Esophagus muscularis mucosa (tissue), 4 donors: ENCODE results near the gene PHIP. TPM values are rescaled to one million over a fixed set of nuclear protein-coding genes. Genes with fewer than 3 reads are reported as not detected.

ENCODE experiments used
- DNase-seq: peaks from one replicate; pipeline ENCODE4 v3.0.0-alpha.2; 2017; ENCODE audit errors: extremely low spot score
- H3K27ac ChIP-seq, 4 donors: fragments of 200-600 bp; sonication (generic); replicated peaks in 1 of 4; 1 replicate in 3 of 4; 2 replicates in 1 of 4; pipeline ENCODE4 v1.5.1; 2016 to 2019; ENCODE audit warnings: mild to moderate bottlenecking in 1 of 4
- H3K27me3 ChIP-seq, 4 donors: fragments of 200-600 bp; sonication (generic); one replicate each; pipeline versions ENCODE4 v1.5.1 to v1.6.0; 2016 to 2019
- H3K36me3 ChIP-seq, 4 donors: fragments of 200-600 bp; sonication (generic); one replicate each; pipeline ENCODE4 v1.5.1; 2016 to 2019
- H3K4me1 ChIP-seq, 4 donors: fragments of 200-600 bp; sonication (generic); one replicate each; pipeline ENCODE4 v1.5.1; 2016 to 2019
- H3K4me3 ChIP-seq, 4 donors: fragments of 200-600 bp; sonication (generic); 1 replicate in 2 of 4; 2 replicates in 2 of 4; pipeline ENCODE4 v1.5.1; 2016 to 2019; ENCODE audit warnings: mild to moderate bottlenecking in 4 of 4, moderate library complexity in 1 of 4
- H3K9me3 ChIP-seq, 4 donors: fragments of 200-600 bp; sonication (generic); 1 replicate in 3 of 4; 2 replicates in 1 of 4; pipeline ENCODE4 v1.5.1; 2016 to 2019
- CTCF ChIP-seq, 3 experiments: fragments of 200-600 bp in 2 of 3; fragments of 450-650 bp in 1 of 3; sonication (generic) in 2 of 3; IDR thresholded peaks; one replicate each; pipeline ENCODE4 v1.5.1; 2017 to 2019; ENCODE audit warnings: antibody characterized with exemption in 3 of 3, mild to moderate bottlenecking in 2 of 3, moderate library complexity in 1 of 3
- EP300 ChIP-seq: sonication (generic); formaldehyde crosslinking; IDR thresholded peaks from one replicate; pipeline ENCODE4 v1.6.1; 2017; ENCODE audit warnings: antibody characterized with exemption
- POLR2A ChIP-seq: fragments of 450-650 bp; IDR thresholded peaks from one replicate; pipeline ENCODE4 v1.6.1; 2017; ENCODE audit warnings: antibody characterized with exemption, moderate library complexity, mild to moderate bottlenecking, low read depth
- POLR2AphosphoS5 ChIP-seq, 2 donors: sonication (generic); formaldehyde crosslinking; IDR thresholded peaks; one replicate each; pipeline ENCODE4 v1.6.1; 2017; ENCODE audit warnings: antibody characterized with exemption in 2 of 2
- WGBS: methylation state at CpG from one replicate; pipeline ENCODE4 v1.1.5; 2018; 5-methylcytosine and 5-hydroxymethylcytosine counted together
- intact Hi-C: fragments of 100-400 bp; cut with DNase I; formaldehyde crosslinking; loops from one replicate; pipeline ENCODE4 v1.15.1; 2023
- total RNA-seq, 4 donors: library from RNA; depleted of rRNA; stranded (reverse); fragments of >200 nt; gene quantifications; one replicate each; pipeline versions ENCODE4 v1.1.0 to v1.2.1, GENCODE V29; 2016

The PHIP gene
- total RNA-seq, 4 donors from 2014 or later, result 20.1 to 32.4 (median 25.5) TPM

- no peaks in the 10 kb centered on the region for H3K9me3 ChIP-seq
- no peak for DNase-seq
- H3K27me3 ChIP-seq, result no peaks in the 10 kb centered on the region
- peaks cover 0 to 6% (median 0%) of the 10 kb centered on the region in 4 donors for H3K36me3 ChIP-seq
- H3K4me1 ChIP-seq, result peaks cover 0 to 13% (median 7%) of the 10 kb centered on the region in 4 donors
- intact Hi-C loops, result no loop called here
- 93% methylated on average over 2 of the region's 2 CpGs for WGBS
- H3K27ac ChIP-seq, result no peak overlapping the region
- TF ChIP-seq CTCF (IDR thresholded peaks at IDR 0.05) (no peak), POLR2AphosphoS5 (IDR thresholded peaks at IDR 0.05) (no peak), EP300 (no peak), POLR2A (no peak)
- no peak overlapping the region for H3K4me3 ChIP-seq
These were observed 48.0 kb downstream of the PHIP start for GRCh38 chr6:79030023-79030422.

GRCh38 chr6:79028641-79029314, 49.3 kb downstream of the PHIP start:
- no peak for DNase-seq
- intact Hi-C loops, result no loop called here
- H3K4me3 ChIP-seq, result no peak overlapping the region
- WGBS, result 85% methylated on average over 1 of the region's 1 CpG
- no peaks in the 10 kb centered on the region for H3K9me3 ChIP-seq
- peaks cover 0 to 13% (median 7%) of the 10 kb centered on the region in 4 donors for H3K4me1 ChIP-seq
- TF ChIP-seq POLR2AphosphoS5 (IDR thresholded peaks at IDR 0.05), result no peak
- no peak for TF ChIP-seq POLR2A
- no peak for TF ChIP-seq CTCF (IDR thresholded peaks at IDR 0.05)
- no peak for TF ChIP-seq EP300
- no peak overlapping the region for H3K27ac ChIP-seq
- H3K36me3 ChIP-seq, result peaks cover 0 to 13% (median 6%) of the 10 kb centered on the region in 4 donors
- H3K27me3 ChIP-seq, result no peaks in the 10 kb centered on the region

GRCh38 chr6:79011940-79012339, 66.1 kb downstream of the PHIP start:
- Histone ChIP-seq H3K36me3 (peaks cover 3 to 34% (median 17%) of the 10 kb centered on the region in 4 donors), H3K4me1 (peaks cover 0 to 10% (median 0%) of the 10 kb centered on the region in 4 donors), H3K27me3 (no peaks in the 10 kb centered on the region), H3K9me3 (no peaks in the 10 kb centered on the region), H3K4me3 (no peak overlapping the region), H3K27ac (no peak overlapping the region)
- intact Hi-C loops, result no loop called here
- TF ChIP-seq POLR2AphosphoS5 (IDR thresholded peaks at IDR 0.05) (no peak), CTCF (IDR thresholded peaks at IDR 0.05) (no peak)
- DNase-seq, result no peak

- no peak for TF ChIP-seq POLR2AphosphoS5 (IDR thresholded peaks at IDR 0.05)
- no peak for TF ChIP-seq CTCF (IDR thresholded peaks at IDR 0.05)
- TF ChIP-seq POLR2A, result no peak
- no peak for TF ChIP-seq EP300
- WGBS, result 97% methylated on average over 1 of the region's 1 CpG
- Histone ChIP-seq H3K9me3 (no peaks in the 10 kb centered on the region), H3K4me3 (no peak overlapping the region), H3K4me1 (peaks cover 0 to 20% (median 6%) of the 10 kb centered on the region in 4 donors), H3K27me3 (no peaks in the 10 kb centered on the region), H3K27ac (no peak overlapping the region), H3K36me3 (peaks cover 2 to 20% (median 9%) of the 10 kb centered on the region in 4 donors)
- no peak for DNase-seq
- intact Hi-C loops, result no loop called here
These were observed 67.6 kb downstream of the PHIP start for GRCh38 chr6:79010422-79010821.

- Histone ChIP-seq H3K4me1 (peaks cover 0 to 22% (median 7%) of the 10 kb centered on the region in 4 donors), H3K27me3 (no peaks in the 10 kb centered on the region), H3K4me3 (no peak overlapping the region), H3K9me3 (no peaks in the 10 kb centered on the region), H3K27ac (no peak overlapping the region), H3K36me3 (peaks cover 0 to 14% (median 6%) of the 10 kb centered on the region in 4 donors)
- WGBS, result 94% methylated on average over 1 of the region's 1 CpG
- intact Hi-C loops, result no loop called here
- no peak for DNase-seq
- TF ChIP-seq POLR2A (no peak), CTCF (IDR thresholded peaks at IDR 0.05) (no peak), POLR2AphosphoS5 (IDR thresholded peaks at IDR 0.05) (no peak), EP300 (no peak)
These were observed 68.2 kb downstream of the PHIP start for GRCh38 chr6:79009819-79010218.
